DND-41 (cell line): ENCODE measurements around the gene RETSAT.
"Not testable (repeated sequence)": the region's sequence is repeated elsewhere in the genome, so short reads cannot be mapped to it uniquely, and the experiment has no call there.

Experiments used
- CTCF ChIP-seq: IDR thresholded peaks from 2 replicates; pipeline ENCODE4 v1.5.1; 2012; ENCODE audit warnings: borderline replicate concordance, low read length, moderate library complexity, mild to moderate bottlenecking; ENCODE audit not compliant: poor library complexity, severe bottlenecking; ENCODE audit errors: extremely low read depth
- EZH2 ChIP-seq: IDR thresholded peaks from 3 replicates; pipeline ENCODE4 v1.6.1; 2012; ENCODE audit warnings: borderline replicate concordance, low read depth, mild to moderate bottlenecking, moderate library complexity, low read length, inconsistent platforms; ENCODE audit not compliant: severe bottlenecking

GRCh38 chr2:85333877-85334276 lies 20.5 kb downstream of the RETSAT start:
- TF ChIP-seq CTCF, EZH2: not testable (repeated sequence)
